GM19328 (cell line): ENCODE results near the gene PRKD2.
A peak's percentile ranks its signal among the peaks of the same experiment; 100 is the strongest.

Experiments
- ATAC-seq: cut with Tn5 transposase; IDR thresholded peaks from one replicate; pipeline ENCODE4 v1.9.1; 2021; ENCODE audit warnings: mild to moderate bottlenecking, moderate library complexity; ENCODE audit not compliant: unreplicated experiment

Gene PRKD2

DNA sequence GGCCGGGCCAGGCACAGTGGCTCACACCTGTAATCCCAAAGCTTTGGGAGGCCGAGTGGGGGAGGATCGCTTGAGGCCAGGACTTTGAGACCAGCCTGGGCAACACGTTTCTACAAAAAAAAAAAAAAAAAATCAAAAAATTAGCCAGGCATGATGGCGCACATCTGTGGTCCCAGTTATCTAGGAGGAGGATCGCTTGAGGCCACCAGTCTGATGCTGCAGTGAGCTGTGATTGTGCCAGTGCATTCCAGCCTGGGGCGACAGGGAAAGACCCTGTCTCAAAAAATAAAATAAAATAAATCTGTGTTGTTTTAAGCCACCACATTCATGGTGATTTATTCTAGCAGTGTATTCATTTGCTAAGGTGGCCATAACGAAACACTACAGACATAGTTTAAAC is 51.8 kb downstream of the PRKD2 start:
- no peak for ATAC-seq

DNA sequence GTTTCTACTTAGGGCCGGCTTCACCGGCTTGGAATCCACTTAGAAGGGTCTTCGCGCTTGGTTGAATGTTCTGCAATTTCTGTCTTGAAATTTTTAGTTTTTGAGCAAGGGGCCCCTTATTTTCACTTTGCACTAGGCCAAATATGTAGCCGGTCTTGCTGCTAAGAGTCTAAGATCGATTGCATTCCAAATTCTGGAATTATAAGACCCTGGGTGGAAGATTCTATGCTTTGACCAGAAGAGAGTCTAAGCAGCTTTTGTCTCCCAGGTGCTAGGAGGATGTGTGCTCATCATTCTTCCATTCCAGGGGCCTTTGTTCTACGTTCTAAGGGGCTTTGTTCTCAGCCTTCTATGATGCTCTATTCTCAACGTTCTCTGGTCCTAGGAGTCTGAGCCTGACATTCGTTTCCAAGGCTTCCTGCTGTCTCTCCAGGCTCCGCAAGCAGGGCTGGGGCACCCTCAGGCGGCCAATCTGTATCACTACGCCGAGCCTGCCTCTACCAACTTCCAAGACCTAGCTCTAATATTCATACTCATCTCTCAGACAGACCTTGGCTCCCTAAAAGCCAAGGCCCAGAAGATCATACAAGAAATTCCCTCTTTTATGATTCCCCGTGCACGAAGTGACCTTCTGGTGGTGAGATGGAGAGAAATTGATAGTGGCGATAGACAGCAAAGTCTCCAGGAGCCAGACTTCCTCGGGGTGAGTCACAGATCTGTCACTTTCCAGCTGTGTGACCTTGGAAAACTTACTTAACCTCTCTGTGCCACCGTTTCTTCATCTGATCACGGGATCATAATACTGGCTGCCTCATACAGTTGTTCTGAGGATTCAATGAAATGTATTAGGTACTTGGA is 55.0 kb downstream of the PRKD2 start:
- ATAC-seq: no peak

DNA sequence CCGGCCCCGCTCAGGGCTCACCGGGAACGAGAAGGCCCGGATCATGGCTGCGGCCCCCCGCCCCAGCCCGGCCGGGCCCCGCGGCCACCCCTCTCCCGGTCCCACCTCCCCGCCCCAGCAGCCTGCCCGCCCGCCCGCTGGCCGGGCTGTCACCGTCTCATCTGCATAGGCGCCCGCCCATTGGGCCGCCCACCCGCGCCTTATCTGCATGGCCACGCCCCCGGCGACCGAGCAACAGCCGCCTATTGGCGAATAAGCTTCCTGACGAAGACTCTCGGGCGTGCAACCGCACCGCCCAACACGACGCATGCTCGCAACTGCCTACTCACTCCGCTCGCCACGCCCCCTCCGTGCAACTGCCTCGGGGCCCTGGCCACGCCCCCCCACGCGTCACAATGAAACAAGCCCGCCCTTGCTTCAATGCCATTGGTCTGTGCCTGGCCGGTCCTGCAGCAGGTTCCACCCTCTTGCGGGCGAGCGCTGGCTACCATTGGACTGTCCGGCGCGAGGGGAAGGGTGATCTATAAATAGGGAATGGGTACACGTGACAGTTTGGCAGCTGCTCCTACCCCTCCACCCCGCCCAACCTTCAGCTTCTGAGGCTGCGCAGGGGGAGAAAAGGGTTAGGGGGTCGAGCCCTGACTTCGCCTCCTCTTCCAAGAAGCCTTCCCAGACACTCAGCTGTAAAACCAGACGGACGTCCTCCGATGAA is 55.7 kb downstream of the PRKD2 start, which contains the start of gene DACT3:
Gene DACT3, minus strand, starts transcription at position 163 of the 712 bp plus-strand sequence. Its CDS starts 118 bp downstream, at position 45.
- ATAC-seq: peak; percentile 90

DNA sequence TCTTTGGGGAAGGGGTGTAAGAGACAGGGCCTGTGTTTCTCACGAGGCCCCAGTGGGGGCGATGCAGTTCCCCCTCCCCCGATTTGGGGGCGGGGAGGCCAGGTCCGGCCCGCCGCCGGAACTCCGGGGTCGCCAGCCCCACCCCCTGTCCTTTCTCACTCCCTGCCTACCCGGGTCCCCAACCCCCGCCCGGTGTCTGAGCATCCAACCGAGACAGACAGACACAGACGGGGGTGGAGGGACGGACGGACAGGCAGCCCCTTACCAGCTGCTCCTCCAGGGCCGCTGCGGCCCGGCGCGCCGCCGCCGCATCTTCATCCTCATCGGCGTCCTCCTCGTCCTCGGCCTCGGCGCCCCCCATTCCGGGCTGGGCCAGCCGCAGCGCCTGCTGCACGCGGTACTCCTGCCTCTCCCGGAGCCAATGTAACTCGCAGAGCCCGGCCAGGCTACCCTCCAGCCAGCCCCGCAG is 56.3 kb downstream of the PRKD2 start:
- no peak for ATAC-seq

DNA sequence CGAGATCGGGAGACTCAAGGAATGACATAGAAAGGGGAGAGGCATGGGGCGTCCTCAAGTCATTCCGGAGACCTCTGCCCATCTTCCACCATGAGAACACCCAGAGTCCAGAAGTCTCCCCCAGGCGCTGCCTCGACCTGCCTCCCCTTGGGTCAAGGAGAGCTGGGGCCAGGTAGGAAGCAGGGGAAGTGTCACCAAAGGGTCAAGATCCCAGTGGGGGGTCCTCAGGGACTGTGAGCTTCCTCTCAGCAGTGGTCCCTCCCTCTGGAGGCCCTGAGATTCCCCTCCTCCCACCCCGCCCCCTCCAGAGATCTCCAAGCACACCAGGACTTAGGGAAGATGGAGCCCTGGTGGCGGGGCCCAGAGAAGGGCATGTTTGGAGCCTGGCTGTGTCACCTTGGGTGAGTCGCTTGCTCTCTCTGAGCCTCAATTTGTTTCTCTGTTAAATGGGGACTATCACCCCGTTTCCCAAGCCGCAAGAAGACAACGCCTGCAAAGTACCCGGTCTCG is 56.9 kb downstream of the PRKD2 start:
- no peak for ATAC-seq

DNA sequence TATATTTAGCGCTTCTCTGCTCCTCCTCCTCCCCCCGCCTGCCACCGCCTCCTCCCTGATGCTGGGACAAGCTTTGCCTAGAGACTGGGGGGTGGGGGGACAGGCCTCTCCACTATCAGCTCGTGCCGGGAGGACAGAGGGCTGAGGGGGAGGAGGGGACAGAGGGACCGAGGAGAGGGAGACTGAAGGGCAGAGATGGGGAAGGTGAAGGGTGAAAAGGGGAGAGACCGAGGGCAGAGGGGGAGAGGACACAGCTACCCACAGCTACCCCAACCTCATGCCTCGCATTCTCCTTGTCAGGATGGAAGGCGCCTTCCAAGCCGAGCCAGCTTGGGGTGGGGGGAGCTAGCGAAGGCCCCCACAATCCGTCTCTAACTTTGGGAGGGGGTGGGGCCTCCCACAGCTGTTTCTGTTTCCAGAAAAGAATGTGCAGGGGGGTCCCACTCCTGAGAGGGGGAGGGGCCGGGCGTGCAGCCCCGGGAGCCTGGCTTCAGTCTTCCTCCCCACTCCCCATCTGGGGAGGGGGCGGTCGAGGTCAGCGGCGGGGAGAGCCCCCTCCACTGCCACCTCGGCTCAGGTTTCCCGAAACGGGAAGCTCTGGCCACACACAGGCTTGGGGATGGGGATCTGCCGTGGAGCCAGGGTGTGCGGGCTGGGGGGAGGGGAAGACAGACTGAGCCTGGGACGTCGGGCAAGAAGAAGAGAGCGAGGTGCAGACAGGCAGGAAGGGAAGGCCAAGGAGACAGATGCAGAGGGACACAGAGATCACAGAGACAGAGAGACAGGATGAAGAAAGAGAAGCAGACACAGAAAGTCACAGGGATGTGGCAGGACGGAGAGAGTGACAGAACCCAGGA is 57.5 kb downstream of the PRKD2 start:
- no peak for ATAC-seq

DNA sequence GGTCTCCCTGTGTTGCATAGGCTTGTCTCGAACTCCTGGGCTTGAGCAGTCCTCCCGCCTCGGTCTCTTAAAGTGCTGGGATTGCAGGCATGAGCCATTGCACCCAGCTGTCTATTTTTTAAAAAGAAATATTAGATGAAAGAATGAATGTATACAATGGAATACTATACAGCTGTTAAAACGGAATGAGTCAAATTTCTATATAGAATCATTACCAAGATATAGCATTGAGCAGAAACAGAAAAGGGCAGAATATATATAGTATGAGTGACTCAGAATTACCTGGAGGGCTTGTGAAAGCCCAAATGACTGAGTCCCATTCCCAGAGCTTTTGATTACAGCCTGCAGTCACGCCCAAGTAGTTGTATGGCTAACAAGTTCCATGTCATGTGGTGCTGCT is 60.4 kb downstream of the PRKD2 start:
- no peak for ATAC-seq

DNA sequence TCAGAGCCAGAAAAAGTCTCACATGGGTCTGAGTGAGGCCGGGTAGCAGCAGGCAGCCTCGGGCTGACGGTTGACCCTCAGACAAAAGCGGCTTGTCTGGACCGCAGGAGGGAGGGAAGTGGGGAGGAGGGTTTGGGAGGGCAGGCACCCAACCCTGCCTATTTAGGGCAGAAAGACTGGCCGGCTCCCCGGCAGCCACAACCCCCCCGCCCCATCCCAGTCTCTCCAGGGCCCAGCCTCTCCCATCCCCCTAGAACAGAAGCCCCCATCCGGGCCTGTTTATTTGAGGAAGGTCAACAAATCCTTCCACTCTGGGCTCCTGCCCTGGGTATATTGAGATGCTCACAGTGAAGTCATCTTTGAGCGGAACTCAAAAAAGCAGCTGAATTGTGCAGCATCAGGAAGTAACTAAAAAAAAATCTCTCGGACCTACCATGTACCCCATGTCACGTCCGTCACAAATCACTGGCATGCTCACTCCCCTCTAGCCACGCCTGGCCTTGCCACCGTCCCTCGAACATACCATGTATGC is 62.2 kb downstream of the PRKD2 start:
- no peak for ATAC-seq

DNA sequence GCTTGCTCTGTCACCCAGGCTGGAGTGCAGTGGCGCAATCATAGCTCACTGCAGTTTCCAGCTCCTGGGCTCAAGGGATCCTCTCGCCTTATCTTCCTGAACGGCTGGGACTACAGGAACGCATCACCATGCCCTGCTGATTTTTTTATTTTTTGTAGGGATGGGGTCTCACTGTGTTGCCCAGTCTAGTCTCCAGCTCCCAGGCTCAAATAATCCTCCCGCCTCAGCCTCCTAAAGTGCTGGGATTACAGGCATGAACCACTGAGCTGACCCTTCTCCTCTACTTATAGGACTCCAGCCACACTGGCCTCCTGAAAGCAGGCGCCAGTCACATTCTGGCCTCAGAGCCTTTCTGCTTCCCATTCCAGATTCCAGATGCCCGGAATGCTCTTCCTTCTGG is 66.5 kb downstream of the PRKD2 start:
- no peak for ATAC-seq

DNA sequence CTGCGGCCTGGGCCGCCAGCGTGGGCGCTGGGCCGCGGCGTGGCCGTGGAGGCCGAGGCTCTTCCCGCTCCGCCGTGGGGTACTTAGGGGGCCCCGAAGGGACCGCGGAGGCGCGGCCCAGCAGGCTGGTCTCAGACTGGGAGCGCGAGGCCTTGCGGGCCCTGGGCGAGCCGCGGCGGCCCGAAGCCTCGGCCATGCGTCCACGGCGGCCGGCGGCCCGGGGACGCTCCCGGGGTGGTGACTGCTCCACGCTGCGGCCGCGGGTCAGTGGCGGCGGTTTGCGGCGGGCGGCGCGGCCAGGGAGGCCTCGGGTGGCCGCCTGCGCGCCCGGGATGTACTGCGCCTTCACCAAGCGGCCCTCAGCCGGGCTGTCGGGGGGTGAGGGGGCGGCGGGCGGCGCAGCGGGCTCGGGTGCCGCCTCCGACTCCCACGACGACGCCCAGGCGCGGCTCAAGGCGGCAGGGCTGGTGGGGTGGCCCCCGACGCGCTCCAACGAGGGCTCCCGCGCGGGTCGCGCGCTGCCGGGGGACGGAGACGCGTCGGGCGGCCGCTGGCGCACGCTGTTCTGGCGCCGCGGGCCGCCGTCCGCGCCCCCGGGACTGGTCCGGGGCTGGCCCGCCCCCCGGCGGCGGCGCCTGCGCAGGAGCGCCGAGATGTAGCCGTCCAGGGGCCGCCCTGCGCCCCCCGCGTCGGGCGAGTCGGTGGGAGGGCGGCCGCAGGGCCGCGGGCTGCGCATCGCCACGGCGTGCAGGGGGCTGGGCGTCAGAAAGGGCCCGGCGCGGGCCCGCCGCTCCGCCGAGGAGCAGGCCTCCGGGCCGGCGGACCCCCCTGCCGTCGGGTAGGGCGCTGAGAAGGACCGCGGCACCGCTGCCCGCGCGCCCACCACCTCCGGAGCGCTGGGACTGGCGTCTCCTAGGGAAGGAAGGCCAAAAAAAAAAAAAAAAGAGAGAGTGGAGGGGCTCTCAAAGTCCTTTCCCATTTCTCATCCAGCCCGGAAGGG is 67.7 kb downstream of the PRKD2 start:
- ATAC-seq: no peak

DNA sequence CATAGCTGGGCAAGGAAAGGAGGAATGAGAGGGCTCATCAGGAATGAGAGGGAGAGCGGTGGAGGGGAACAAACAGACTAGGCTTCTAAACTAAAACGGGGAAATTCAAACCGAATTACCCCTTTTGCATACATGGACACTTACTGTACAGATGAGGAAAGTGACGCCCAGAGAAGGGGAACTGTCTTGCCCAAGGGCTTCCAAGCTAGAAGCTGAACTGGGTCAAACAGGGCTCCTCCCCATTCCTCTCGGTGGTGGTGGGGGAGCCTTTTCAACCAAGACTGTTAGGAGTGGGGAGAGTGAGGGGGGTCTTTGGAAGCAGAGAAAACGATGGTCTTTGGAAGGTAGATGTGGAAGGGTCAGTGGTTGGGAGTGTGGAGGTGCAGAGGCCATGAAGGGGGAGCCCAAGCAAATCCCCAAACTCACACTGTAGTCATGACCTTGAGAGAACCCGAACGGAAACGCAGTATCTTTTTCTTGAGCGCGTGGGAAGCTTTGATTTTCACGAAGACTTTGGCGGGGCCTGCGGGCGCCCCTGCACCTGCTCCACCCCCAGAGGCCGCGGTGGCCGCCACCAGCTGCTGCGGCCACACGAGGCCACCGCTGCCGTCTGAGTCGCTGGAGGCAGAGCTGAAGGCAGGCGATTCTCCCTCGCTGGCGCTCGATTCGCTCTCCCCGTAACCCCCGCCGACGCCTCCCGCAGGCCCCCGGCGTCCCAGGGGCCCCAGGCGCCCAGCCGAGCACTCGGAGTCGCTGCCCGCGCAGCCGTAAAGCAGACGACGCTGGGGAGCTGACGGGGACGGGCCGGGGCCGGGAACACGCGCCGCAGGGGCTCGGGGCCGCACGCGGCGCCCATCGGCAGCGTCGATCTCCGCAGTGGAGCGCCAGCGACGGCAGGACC is 68.6 kb downstream of the PRKD2 start:
- ATAC-seq: no peak

DNA sequence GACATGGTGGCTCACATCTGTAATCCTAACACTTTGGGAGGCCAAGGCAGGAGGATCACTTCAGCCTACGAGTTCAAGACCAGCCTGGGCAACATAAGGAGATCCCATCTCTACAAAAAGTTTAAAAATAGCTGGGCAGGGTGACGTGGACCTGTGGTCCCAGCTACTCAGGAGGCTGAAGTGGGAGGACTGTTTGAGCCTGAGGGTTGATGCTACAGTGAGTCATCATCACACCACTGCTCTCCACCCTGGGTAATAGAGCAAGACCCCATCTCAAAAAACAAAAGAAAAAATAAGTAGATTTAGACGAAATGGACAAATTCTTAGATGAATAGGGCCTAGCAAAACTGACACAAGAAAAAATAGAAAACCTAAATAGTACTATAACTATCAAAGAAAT is 70.5 kb downstream of the PRKD2 start:
- no peak for ATAC-seq

DNA sequence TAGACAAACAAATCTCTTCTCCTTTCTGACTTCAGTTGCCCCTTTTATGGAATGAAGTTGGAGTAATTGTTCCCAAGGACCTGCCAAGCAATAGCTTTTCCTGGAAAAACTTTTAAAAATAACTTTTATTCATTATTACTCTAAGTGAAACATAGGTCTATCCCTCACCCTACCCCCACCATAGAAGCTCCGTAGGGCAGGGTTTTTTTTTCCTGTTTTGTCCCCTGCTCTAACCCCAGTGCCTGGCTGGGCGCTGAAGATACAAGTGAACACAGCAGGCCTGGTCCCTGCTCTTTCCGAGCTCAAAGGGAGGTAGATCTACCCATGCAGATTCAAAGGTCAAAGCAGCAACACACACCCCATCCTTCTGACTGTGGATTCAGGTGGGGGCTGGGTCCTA is 72.2 kb downstream of the PRKD2 start:
- ATAC-seq: no peak

DNA sequence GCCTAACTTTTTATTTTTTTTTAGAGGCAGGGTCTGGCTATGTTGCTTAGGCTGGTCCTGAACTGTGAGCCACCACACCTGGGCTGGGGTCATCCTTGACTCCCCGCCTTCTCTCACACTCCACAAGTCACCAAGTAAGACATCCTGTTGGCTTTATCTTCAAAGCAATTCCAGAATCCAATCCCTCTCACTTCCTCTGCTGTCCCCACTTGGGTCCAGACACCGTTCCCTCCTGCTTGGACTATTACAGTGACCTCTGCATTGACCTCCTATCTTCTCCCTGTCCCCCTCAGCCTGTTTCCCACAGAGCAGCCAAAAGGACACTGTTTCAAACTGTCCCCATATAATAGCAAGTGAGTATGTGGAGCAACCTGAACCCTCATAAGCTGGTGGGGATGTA is 76.3 kb downstream of the PRKD2 start:
- ATAC-seq: no peak

DNA sequence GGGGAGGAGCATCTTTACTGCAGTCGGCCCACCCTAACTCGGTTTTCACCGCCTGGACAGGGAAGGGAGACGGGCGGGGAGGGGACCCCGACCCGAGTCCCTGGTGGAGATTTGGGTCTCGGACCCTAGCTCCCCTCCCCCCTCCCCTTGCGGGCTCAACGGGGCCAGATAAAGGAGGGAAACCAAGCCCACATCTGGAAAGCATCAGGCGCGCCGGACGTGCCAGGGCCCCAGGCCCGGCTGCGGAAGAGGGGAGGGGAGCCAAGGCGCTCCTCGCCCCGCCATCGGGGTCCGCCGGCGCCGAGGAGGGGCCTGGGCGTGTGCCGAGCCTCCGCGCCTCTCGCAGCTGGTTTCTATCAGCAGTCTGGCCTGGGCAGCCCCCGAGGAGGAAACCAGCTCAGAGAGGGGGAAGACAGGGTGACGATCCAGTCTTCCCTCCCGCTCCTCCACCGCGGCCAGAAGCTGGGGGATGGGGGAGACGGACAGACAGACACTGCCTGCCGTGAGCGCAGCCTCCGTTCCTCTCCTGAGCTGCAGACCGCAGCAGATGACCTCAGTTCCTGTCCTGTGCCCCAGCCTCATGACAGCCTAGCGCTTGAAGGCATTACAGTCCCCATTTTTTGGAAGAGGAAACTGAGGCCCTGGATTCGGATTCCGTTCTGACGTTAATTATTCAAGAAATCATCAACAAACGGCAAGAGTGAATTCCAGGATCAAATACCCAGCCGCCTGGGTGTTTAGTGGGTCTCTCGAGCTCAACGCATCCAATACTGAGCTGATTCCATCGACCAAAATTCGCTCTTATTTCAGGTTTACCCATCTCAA is 77.3 kb downstream of the PRKD2 start:
- no peak for ATAC-seq

DNA sequence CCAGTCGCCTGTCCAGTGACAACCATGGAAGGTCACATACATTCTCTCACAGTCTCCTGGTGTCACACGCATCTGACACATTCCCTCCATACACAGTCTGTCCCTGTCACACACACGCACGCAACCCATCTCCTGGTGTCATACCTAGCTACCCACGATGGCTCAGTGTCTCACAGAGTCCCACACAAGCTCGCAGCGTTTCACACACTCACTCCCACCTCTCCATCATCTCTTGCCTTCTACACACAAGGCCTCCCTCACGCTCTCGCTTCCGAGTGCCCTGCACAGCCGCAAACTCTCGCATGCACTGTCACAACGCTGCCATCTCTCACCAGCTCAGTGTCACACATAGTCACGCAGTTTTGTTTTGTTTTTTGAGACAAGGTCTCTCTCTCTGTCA is 79.7 kb downstream of the PRKD2 start:
- no peak for ATAC-seq

DNA sequence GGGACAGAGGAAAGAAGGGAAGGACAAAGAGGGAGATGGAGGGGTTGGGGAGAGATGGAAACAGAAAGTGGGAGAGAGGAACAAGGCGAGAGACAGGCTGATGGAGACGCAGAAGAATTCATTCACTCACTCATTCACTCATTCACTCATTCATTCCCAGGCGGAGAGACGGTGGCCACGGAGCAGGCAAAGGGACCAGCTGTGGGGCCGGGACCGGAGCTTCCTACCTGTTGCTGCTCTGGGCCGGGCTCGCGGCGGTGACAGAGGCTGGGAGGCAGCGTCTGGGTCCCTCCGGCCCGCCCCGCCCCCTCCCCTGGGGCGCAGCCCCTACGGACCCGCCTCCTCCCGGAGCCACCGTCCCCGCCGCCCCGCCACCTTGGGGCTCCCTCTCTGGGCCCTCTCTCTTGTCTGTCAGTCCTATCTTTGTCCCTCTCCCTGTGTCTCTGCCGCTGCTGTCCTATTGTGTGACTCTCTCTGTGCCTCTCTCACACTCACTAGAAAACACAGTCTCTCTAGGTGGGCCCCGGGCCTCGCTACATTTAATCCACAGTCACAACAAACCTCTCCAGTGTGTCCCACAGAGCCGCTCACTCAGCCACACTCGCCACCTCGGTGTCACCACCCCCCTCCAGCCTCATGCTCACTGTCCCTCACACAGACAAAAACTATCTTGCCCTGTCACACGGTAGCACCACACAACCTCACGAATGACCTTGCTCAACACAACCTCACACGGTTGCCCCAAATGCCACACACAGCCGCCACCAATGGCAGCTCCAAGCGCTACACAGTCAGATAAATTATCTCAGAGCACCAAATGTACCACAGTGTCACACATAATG is 80.8 kb downstream of the PRKD2 start, which contains the start of gene GNG8:
Gene GNG8, minus strand, starts transcription at position 283 of the 842 bp plus-strand sequence. CDS start 1,520 bp downstream, outside the sequence.
- ATAC-seq: no peak
